ENCODE data around the gene PNPT1.

GRCh38 chr2:55742996-55743395 is 49.4 kb upstream of the PNPT1 start:
- no peak for TF ChIP-seq CTCF (IDR thresholded peaks at IDR 0.05 in 2 of 3, conservative IDR thresholded peaks at IDR 0.05 in 1 of 3; ENCODE audit: borderline replicate concordance in 1 of 3, insufficient read depth in 1 of 3, low read depth in 2 of 3, low read length in 2 of 3)
- TF ChIP-seq EZH2 (IDR thresholded peaks at IDR 0.05): no peak
- no peak for TF ChIP-seq POLR2A (IDR thresholded peaks at IDR 0.05; ENCODE audit: borderline replicate concordance, extremely low read depth, insufficient read depth, insufficient read length)
- TF ChIP-seq RAD21 (IDR thresholded peaks at IDR 0.05; ENCODE audit: low read depth): no peak
- no peak for TF ChIP-seq YY1 (IDR thresholded peaks at IDR 0.05; ENCODE audit: extremely low read depth, insufficient replicate concordance, low read depth, low read length)
